ENCODE results near the gene FAM174C.

FAM174C gene

DNA sequence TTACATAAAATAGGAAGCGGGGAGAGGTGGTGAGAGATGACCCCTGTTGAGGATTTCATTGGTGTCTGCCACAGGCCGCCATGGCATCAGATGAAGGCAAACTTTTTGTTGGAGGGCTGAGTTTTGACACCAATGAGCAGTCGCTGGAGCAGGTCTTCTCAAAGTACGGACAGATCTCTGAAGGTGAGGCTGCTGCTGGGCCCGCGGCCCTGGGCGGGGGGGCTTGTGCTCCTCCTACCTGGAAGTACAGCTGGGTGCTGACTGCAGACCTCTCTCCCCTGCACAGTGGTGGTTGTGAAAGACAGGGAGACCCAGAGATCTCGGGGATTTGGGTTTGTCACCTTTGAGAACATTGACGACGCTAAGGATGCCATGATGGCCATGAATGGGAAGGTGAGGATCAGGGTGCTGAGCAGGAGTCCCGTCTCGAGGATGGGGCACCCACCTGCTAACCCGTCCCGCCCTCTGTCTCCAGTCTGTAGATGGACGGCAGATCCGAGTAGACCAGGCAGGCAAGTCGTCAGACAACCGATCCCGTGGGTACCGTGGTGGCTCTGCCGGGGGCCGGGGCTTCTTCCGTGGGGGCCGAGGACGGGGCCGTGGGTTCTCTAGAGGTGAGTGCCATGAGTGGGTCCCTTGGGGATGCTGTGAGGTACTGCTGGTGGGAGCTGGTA lies 4.3 kb upstream of the FAM174C start:
- no peak for DNase-seq

GRCh38 chr19:1271528-1272422 lies 3.6 kb upstream of the FAM174C start:
- peak in 1 of 51 donors; percentile 35 for DNase-seq

- DNase-seq = peak in 9 of 51 donors; percentile 11 to 36 (median 19)
These were observed 2.7 kb upstream of the FAM174C start for GRCh38 chr19:1272423-1273262.

- no peak for DNase-seq
These were observed 1.9 kb upstream of the FAM174C start for GRCh38 chr19:1273263-1274041.

- DNase-seq = no peak
These were observed 1.1 kb upstream of the FAM174C start for GRCh38 chr19:1274081-1274851.

- DNase-seq = no peak
These were observed 474 bp upstream of the FAM174C start for GRCh38 chr19:1274852-1275259.

DNA sequence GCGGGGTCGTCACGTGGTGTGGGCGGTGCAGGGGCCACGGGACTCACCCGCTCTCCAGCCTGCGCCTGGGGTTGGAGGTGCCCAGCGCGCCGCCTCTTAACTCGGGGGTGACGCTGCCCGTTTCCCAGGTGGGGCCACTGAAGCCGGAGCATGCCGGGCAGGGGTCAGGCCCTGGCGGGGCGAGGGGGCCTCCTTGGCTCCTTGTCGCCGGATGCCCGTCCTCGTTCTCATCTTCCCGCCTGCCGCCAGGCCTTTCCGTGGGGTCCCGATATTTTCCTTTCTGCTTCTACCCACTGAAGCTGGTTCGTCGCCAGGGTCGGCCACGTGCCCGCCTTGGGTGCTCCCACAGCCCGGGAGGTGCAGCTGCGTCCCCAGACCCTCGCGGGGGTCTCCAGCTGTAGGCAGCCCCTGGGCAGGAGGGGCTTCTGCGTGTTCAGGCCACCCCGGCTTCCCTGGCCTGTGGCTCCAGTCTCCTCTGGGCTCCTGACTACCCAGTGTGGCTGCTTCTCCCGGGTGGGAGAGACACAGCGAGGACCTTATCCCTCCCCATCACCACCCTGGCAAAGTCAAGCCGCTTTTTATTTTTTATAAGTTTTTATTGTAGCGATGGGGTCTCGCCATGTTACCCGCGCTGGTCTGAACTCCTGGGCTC lies 772 bp downstream of the FAM174C start:
- DNase-seq = peak in 2 of 51 donors; percentile 55

GRCh38 chr19:1276628-1277022 lies 1.3 kb downstream of the FAM174C start:
- no peak for DNase-seq

DNA sequence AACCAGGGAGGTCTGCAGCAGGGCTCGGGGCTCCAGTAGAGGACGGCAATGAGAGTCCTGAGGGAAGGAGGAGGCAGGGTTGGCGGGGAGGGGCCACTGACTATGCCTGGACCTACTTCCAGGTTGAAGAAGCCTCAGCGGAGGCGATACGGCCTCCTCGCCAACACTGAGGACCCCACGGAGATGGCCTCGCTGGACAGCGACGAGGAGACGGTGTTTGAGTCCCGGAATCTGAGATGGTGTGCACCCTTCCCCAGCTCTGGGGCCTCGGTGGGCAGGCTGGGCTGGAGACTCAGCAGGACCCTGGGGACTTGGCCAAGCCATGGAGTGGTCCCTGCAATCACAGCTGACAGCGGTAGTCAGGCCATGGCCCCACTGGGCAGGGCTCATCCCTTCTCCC lies 1.7 kb downstream of the FAM174C start:
- DNase-seq = no peak

GRCh38 chr19:1278074-1278473 lies 2.7 kb downstream of the FAM174C start:
- no peak for DNase-seq

DNA sequence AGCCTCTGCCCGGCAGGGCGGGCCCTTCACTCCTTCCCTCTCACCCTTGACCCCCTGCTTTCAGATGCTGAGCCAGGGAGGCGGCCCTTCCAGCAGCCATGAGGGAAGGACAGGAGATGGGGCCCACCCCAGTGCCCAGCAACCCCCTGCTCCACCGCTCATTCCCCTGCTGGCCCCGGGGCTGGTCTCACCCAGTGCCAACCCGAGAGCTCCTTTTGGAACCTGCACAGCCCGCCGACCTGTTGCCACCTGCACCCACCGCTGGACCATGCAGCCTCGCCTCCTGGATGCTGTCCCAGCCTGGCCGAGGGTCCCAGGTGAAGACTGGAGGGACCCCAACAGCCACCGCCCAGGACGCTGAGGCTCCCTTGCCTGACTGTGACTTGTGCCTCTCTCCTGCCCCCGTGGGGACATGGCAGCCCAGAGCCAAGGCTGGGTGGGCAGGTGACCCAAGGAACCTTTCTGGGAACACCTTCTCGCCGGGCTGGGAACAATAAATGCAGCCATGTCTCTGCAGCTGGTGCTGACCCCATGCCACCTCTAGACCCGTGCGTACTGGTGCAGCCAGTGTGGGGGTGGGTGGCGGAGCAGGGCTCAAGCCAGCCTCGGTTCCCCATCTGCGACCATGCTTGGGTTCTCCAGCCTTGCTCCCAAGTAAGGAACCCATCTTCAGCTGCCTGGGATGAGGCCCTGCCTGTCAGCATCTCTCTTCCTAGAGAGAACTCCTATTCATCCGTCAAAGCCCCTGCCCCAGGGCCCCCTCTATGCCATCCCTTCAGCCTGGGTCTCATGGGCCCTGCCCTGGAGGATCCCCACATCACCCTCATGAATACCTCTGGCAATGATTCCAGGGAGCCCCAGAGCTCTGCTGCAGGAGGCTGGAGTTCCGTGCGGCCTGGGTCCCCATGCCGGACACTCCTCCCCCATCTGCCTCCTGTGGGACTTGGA lies 3.7 kb downstream of the FAM174C start:
- DNase-seq = no peak

GRCh38 chr19:1279782-1280341 lies 4.5 kb downstream of the FAM174C start:
- peak in 48 of 51 donors; percentile 27 to 89 (median 70) for DNase-seq

DNA sequence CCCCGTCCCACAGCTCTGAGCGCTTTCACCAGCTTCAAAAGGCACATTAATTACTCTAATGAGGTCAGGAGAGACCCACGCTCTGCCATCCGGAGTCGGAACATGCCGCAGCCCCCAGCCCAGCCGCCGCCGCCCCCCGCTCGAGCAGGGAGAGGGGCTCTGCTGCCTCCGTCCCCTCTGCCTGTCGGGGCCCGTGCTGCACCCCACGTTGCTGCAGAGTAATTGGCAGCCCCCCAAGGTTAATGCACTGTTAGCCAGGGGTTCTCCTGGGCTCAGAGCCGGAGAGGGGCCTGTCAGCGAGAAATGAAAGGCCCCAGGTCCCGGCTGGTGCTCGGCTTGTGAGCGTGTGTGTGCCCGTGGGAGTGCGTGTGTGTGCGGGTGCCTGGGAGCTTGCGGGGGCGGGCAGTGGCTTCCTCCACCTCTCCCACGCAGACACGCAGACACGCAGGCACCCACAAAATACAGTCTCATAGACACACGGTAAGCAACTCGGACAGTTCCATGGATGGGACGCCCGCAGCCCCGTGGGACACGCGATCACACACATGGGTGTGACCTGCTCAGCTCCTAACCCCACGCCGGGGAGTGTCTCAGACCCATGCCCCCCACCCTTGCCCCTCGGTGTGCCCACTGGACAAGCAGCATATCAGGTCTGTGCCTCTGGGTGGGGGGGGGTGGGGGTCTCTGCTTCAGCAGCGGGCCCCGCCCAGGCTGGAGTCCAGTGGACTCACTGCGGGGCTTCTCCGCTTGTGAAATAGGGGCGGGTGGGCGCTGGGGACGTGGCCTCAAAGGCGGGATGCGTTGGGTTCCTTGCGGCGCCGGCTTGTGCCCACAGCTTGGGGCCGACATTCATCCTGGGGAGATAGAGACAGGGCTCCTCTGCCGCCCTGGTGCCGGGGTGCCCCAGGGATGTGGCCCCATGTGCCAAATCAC lies 5.6 kb downstream of the FAM174C start:
- DNase-seq = no peak

- no peak for DNase-seq
These were observed 6.4 kb downstream of the FAM174C start for GRCh38 chr19:1281569-1282287.

GRCh38 chr19:1282588-1283206 lies 7.4 kb downstream of the FAM174C start:
- DNase-seq = no peak

All from hypothalamus (tissue), 51 donors.